Measurements from ENCODE around the gene ZBTB43. TPM values are rescaled to one million over a fixed set of nuclear protein-coding genes. Genes with fewer than 3 reads are reported as not detected.

ZBTB43 gene
- total RNA-seq, 1 donor: 18.1 TPM

- Histone ChIP-seq H3K4me2 (ENCODE audit: insufficient read depth, low read length) (no peak overlapping the region), H3K4me1 (ENCODE audit: insufficient read depth, low read length) (peaks cover 3% of the 10 kb centered on the region), H3K27me3 (ENCODE audit: insufficient read depth, low read length) (no peaks in the 10 kb centered on the region), H3K27ac (ENCODE audit: low read depth, low read length) (no peak overlapping the region), H3K79me2 (ENCODE audit: insufficient read depth, low read length) (no peaks in the 10 kb centered on the region), H3K4me3 (ENCODE audit: insufficient read depth, low read length) (no peak overlapping the region), H3K9me3 (ENCODE audit: low read depth, low read length) (no peaks in the 10 kb centered on the region), H3K36me3 (ENCODE audit: insufficient read depth, low read length) (no peaks in the 10 kb centered on the region), H2AFZ (ENCODE audit: low read length) (no peak overlapping the region), H4K20me1 (ENCODE audit: insufficient read depth, low read length) (no peaks in the 10 kb centered on the region)
- no peak for TF ChIP-seq CTCF (IDR thresholded peaks at IDR 0.05; ENCODE audit: extremely low read depth, low read depth, low read length)
- no peak for DNase-seq (ENCODE audit: insufficient read length, low spot score, missing footprints)
Observed at GRCh38 chr9:126799034-126799433, 5.8 kb upstream of the ZBTB43 start.

GRCh38 chr9:126802318-126803059 lies 2.4 kb upstream of the ZBTB43 start:
- Histone ChIP-seq H3K36me3 (ENCODE audit: insufficient read depth, low read length) (no peaks in the 10 kb centered on the region), H2AFZ (ENCODE audit: low read length) (no peak overlapping the region), H3K9me3 (ENCODE audit: low read depth, low read length) (no peaks in the 10 kb centered on the region), H3K79me2 (ENCODE audit: insufficient read depth, low read length) (peaks cover 26% of the 10 kb centered on the region), H3K27me3 (ENCODE audit: insufficient read depth, low read length) (no peaks in the 10 kb centered on the region), H3K27ac (ENCODE audit: low read depth, low read length) (no peak overlapping the region), H3K4me2 (ENCODE audit: insufficient read depth, low read length) (no peak overlapping the region), H3K4me3 (ENCODE audit: insufficient read depth, low read length) (no peak overlapping the region), H3K4me1 (ENCODE audit: insufficient read depth, low read length) (peaks cover 18% of the 10 kb centered on the region), H4K20me1 (ENCODE audit: insufficient read depth, low read length) (peaks cover 15% of the 10 kb centered on the region)
- TF ChIP-seq CTCF (IDR thresholded peaks at IDR 0.05; ENCODE audit: extremely low read depth, low read depth, low read length): no peak
- no peak for DNase-seq (ENCODE audit: insufficient read length, low spot score, missing footprints)

GRCh38 chr9:126804198-126804695 lies 593 bp upstream of the ZBTB43 start:
- peak overlapping the region; percentile 97 for H2AFZ ChIP-seq (ENCODE audit: low read length)
- TF ChIP-seq CTCF (IDR thresholded peaks at IDR 0.05; ENCODE audit: extremely low read depth, low read depth, low read length): no peak
- peaks cover 28% of the 10 kb centered on the region for H4K20me1 ChIP-seq (ENCODE audit: insufficient read depth, low read length)
- peak overlapping the region; percentile 89 for H3K4me3 ChIP-seq (ENCODE audit: insufficient read depth, low read length)
- no peaks in the 10 kb centered on the region for H3K9me3 ChIP-seq (ENCODE audit: low read depth, low read length)
- no peak for DNase-seq (ENCODE audit: insufficient read length, low spot score, missing footprints)
- H3K36me3 ChIP-seq (ENCODE audit: insufficient read depth, low read length): peaks cover 2% of the 10 kb centered on the region
- peaks cover 43% of the 10 kb centered on the region for H3K79me2 ChIP-seq (ENCODE audit: insufficient read depth, low read length)
- H3K4me2 ChIP-seq (ENCODE audit: insufficient read depth, low read length): peak overlapping the region; percentile 96
- no peaks in the 10 kb centered on the region for H3K27me3 ChIP-seq (ENCODE audit: insufficient read depth, low read length)
- peaks cover 18% of the 10 kb centered on the region for H3K4me1 ChIP-seq (ENCODE audit: insufficient read depth, low read length)
- peak overlapping the region; percentile 84 for H3K27ac ChIP-seq (ENCODE audit: low read depth, low read length)

- peaks cover 21% of the 10 kb centered on the region for H3K4me1 ChIP-seq (ENCODE audit: insufficient read depth, low read length)
- peaks cover 57% of the 10 kb centered on the region for H3K79me2 ChIP-seq (ENCODE audit: insufficient read depth, low read length)
- peak overlapping the region; percentile 96 for H3K4me2 ChIP-seq (ENCODE audit: insufficient read depth, low read length)
- H4K20me1 ChIP-seq (ENCODE audit: insufficient read depth, low read length): peaks cover 33% of the 10 kb centered on the region
- TF ChIP-seq CTCF (IDR thresholded peaks at IDR 0.05; ENCODE audit: extremely low read depth, low read depth, low read length): no peak
- no peaks in the 10 kb centered on the region for H3K27me3 ChIP-seq (ENCODE audit: insufficient read depth, low read length)
- peaks cover 2% of the 10 kb centered on the region for H3K36me3 ChIP-seq (ENCODE audit: insufficient read depth, low read length)
- H3K9me3 ChIP-seq (ENCODE audit: low read depth, low read length): no peaks in the 10 kb centered on the region
- peak overlapping the region; percentile 84 for H3K27ac ChIP-seq (ENCODE audit: low read depth, low read length)
- H3K4me3 ChIP-seq (ENCODE audit: insufficient read depth, low read length): peak overlapping the region; percentile 89
- DNase-seq (ENCODE audit: insufficient read length, low spot score, missing footprints): peak; percentile 91
- peak overlapping the region; percentile 97 for H2AFZ ChIP-seq (ENCODE audit: low read length)
Observed at GRCh38 chr9:126805554-126806262, 868 bp downstream of the ZBTB43 start.

All from osteoblast (primary cell).